Natural killer cell (primary cell): ENCODE measurements around the gene BBS4. TPM values are rescaled to one million over a fixed set of nuclear protein-coding genes. Genes with fewer than 3 reads are reported as not detected.

Experiments used
- ATAC-seq, 3 donors: fragments of 150-1000 bp in 2 of 3; fragments of 200-7000 bp in 1 of 3; cut with Tn5 transposase; 1 replicate in 1 of 3; 2 replicates in 2 of 3; pipeline ENCODE4 v1.10.0; 2021; ENCODE audit warnings: mild to moderate bottlenecking in 2 of 3, moderate library complexity in 2 of 3
- DNase-seq, 2 donors: peaks; one replicate each; pipeline versions ENCODE4 v3.0.0 to v3.0.0-alpha.2; 2013 to 2021; ENCODE audit warnings: mixed read lengths in 1 of 2
- H3K27ac ChIP-seq: one replicate; pipeline ENCODE4 v1.5.1; 2013; ENCODE audit warnings: mild to moderate bottlenecking, low read length
- H3K27me3 ChIP-seq: one replicate; pipeline ENCODE4 v1.6.1; 2013; ENCODE audit warnings: low read length; ENCODE audit not compliant: control insufficient read depth, insufficient read depth
- H3K36me3 ChIP-seq: one replicate; pipeline ENCODE4 v1.6.1; 2013; ENCODE audit warnings: low read length; ENCODE audit not compliant: control insufficient read depth, insufficient read depth
- H3K4me1 ChIP-seq: one replicate; pipeline ENCODE4 v1.6.1; 2013; ENCODE audit warnings: low read length; ENCODE audit not compliant: control insufficient read depth, insufficient read depth
- H3K4me3 ChIP-seq: one replicate; pipeline ENCODE4 v1.5.1; 2013; ENCODE audit warnings: low read length
- H3K9me3 ChIP-seq: one replicate; pipeline ENCODE4 v1.6.1; 2013; ENCODE audit warnings: low read length; ENCODE audit not compliant: control insufficient read depth, insufficient read depth
- H3K27ac Mint-ChIP-seq, 2 donors: one replicate each; pipeline ENCODE4 v1.8.0; 2022; ENCODE audit warnings: mild to moderate bottlenecking in 2 of 2, mixed read lengths in 2 of 2, moderate library complexity in 1 of 2
- H3K27me3 Mint-ChIP-seq, 2 donors: one replicate each; pipeline ENCODE4 v1.8.0; 2022; ENCODE audit warnings: low read depth in 2 of 2, mixed read lengths in 2 of 2
- H3K36me3 Mint-ChIP-seq: one replicate; pipeline ENCODE4 v1.8.0; 2022; ENCODE audit warnings: mixed read lengths
- H3K4me1 Mint-ChIP-seq, 2 donors: one replicate each; pipeline ENCODE4 v1.8.0; 2022; ENCODE audit warnings: mixed read lengths in 2 of 2
- H3K4me3 Mint-ChIP-seq: one replicate; pipeline ENCODE4 v1.8.0; 2022; ENCODE audit warnings: mild to moderate bottlenecking, moderate library complexity, mixed read lengths
- H3K9me3 Mint-ChIP-seq, 2 donors: one replicate each; pipeline ENCODE4 v1.8.0; 2022; ENCODE audit warnings: mixed read lengths in 2 of 2
- CTCF ChIP-seq: fragments of 200-600 bp; IDR thresholded peaks from one replicate; pipeline ENCODE4 v1.8.0; 2022; ENCODE audit warnings: antibody characterized with exemption
- WGBS: methylation state at CpG from one replicate; pipeline ENCODE4 v1.1.7; 2013; ENCODE audit warnings: missing lambda C conversion rate; ENCODE audit not compliant: insufficient coverage; 5-methylcytosine and 5-hydroxymethylcytosine counted together
- intact Hi-C: fragments of 100-400 bp; cut with micrococcal nuclease; formaldehyde crosslinking; loops from one replicate; pipeline ENCODE4 v1.14.2; 2022
- total RNA-seq, 4 donors: library from RNA; stranded (reverse); fragments of 120-200 nt in 1 of 4; gene quantifications; one replicate each; pipeline versions ENCODE4 v1.2.3 to v1.2.4, GENCODE V29; 2013 to 2022

BBS4 gene
- total RNA-seq, 3 donors from 2014 or later (not counting 1 experiment from before 2014, with no cell fraction given), result 24.7 to 37.2 (median 26.7) TPM

GRCh38 chr15:72728821-72729220 is 42.8 kb downstream of the BBS4 start:
- Histone ChIP-seq H3K27ac (no peak overlapping the region), H3K36me3 (peaks cover 9% of the 10 kb centered on the region), H3K27me3 (no peaks in the 10 kb centered on the region), H3K9me3 (no peaks in the 10 kb centered on the region), H3K4me3 (no peak overlapping the region), H3K4me1 (no peaks in the 10 kb centered on the region)
- no peak for DNase-seq
- 89% methylated on average over 1 of the region's 1 CpG for WGBS
- no peak overlapping the region for H3K27ac Mint-ChIP-seq
- H3K4me3 Mint-ChIP-seq, result no peak overlapping the region
- no peak for TF ChIP-seq CTCF
- ATAC-seq, result no peak
- H3K4me1 Mint-ChIP-seq, result peaks cover 6 to 10% of the 10 kb centered on the region in 2 donors
- no peaks in the 10 kb centered on the region for H3K9me3 Mint-ChIP-seq
- intact Hi-C loops, result no loop called here
- H3K36me3 Mint-ChIP-seq, result no peaks in the 10 kb centered on the region
- no peaks in the 10 kb centered on the region for H3K27me3 Mint-ChIP-seq

GRCh38 chr15:72732086-72732485 is 46.1 kb downstream of the BBS4 start:
- Histone ChIP-seq H3K4me3 (no peak overlapping the region), H3K36me3 (peaks cover 19% of the 10 kb centered on the region), H3K9me3 (no peaks in the 10 kb centered on the region), H3K27ac (no peak overlapping the region), H3K4me1 (no peaks in the 10 kb centered on the region), H3K27me3 (no peaks in the 10 kb centered on the region)
- intact Hi-C loops, result no loop called here
- no peak overlapping the region for H3K4me3 Mint-ChIP-seq
- no peak for TF ChIP-seq CTCF
- DNase-seq (no peak), ATAC-seq (no peak)
- no peak overlapping the region for H3K27ac Mint-ChIP-seq
- H3K36me3 Mint-ChIP-seq, result peaks cover 1% of the 10 kb centered on the region
- peaks cover 16 to 19% of the 10 kb centered on the region in 2 donors for H3K4me1 Mint-ChIP-seq
- H3K27me3 Mint-ChIP-seq, result no peaks in the 10 kb centered on the region
- H3K9me3 Mint-ChIP-seq, result no peaks in the 10 kb centered on the region

GRCh38 chr15:72732516-72732915 is 46.5 kb downstream of the BBS4 start:
- TF ChIP-seq CTCF, result no peak
- Mint-ChIP-seq H3K4me3 (no peak overlapping the region), H3K27ac (no peak overlapping the region), H3K9me3 (no peaks in the 10 kb centered on the region), H3K27me3 (no peaks in the 10 kb centered on the region), H3K4me1 (peaks cover 16 to 19% of the 10 kb centered on the region in 2 donors), H3K36me3 (peaks cover 5% of the 10 kb centered on the region)
- 93% methylated on average over 4 of the region's 4 CpGs for WGBS
- peaks cover 20% of the 10 kb centered on the region for H3K36me3 ChIP-seq
- DNase-seq (no peak), ATAC-seq (no peak)
- H3K9me3 ChIP-seq, result no peaks in the 10 kb centered on the region
- H3K4me1 ChIP-seq, result no peaks in the 10 kb centered on the region
- no peak overlapping the region for H3K4me3 ChIP-seq
- H3K27ac ChIP-seq, result no peak overlapping the region
- intact Hi-C loops, result no loop called here
- no peaks in the 10 kb centered on the region for H3K27me3 ChIP-seq

GRCh38 chr15:72733941-72734738 is 48.1 kb downstream of the BBS4 start:
- H3K36me3 Mint-ChIP-seq, result peaks cover 5% of the 10 kb centered on the region
- ATAC-seq, result no peak

More at GRCh38 chr15:72733941-72734738, 48.1 kb downstream of the BBS4 start:
- no peaks in the 10 kb centered on the region for H3K9me3 ChIP-seq
- H3K27me3 Mint-ChIP-seq, result no peaks in the 10 kb centered on the region
- H3K27ac Mint-ChIP-seq, result peak overlapping the region in 1 of 2 donors; percentile 64
- intact Hi-C loops, result no loop called here
- no peak overlapping the region for H3K4me3 ChIP-seq
- H3K4me1 Mint-ChIP-seq, result peaks cover 16 to 25% of the 10 kb centered on the region in 2 donors
- no peaks in the 10 kb centered on the region for H3K9me3 Mint-ChIP-seq
- no peaks in the 10 kb centered on the region for H3K27me3 ChIP-seq
- no peaks in the 10 kb centered on the region for H3K4me1 ChIP-seq
- DNase-seq, result no peak
- 96% methylated on average over 2 of the region's 2 CpGs for WGBS
- peaks cover 30% of the 10 kb centered on the region for H3K36me3 ChIP-seq
- H3K4me3 Mint-ChIP-seq, result no peak overlapping the region
- H3K27ac ChIP-seq, result no peak overlapping the region
- TF ChIP-seq CTCF, result no peak
